Sigmoid colon (tissue), 4 donors: ENCODE data around the gene PLXNA4.

Source experiments
- CTCF ChIP-seq, 4 experiments: fragments of 450-650 bp in 3 of 4; fragments of 200-600 bp in 1 of 4; IDR thresholded peaks; one replicate each; pipeline ENCODE4 v1.5.1; 2016 to 2019; ENCODE audit warnings: antibody characterized with exemption in 4 of 4, mild to moderate bottlenecking in 3 of 4, moderate library complexity in 2 of 4
- EP300 ChIP-seq, 4 donors: sonication (generic); formaldehyde crosslinking; IDR thresholded peaks; one replicate each; pipeline ENCODE4 v1.6.1; 2017; ENCODE audit warnings: antibody characterized with exemption in 4 of 4

- TF ChIP-seq CTCF (IDR thresholded peaks at IDR 0.05), result no peak
- no peak for TF ChIP-seq EP300 (IDR thresholded peaks at IDR 0.05)
These were observed 314.7 kb downstream of the PLXNA4 start for GRCh38 chr7:132261327-132262159.
